H1 (cell line): ENCODE data around the gene ST6GALNAC3. TPM values are rescaled to one million over a fixed set of nuclear protein-coding genes. Genes with fewer than 3 reads are reported as not detected.

ENCODE experiments used
- BRCA1 ChIP-seq: IDR thresholded peaks from 2 replicates; pipeline ENCODE4 v1.6.1; 2012; ENCODE audit warnings: low read depth, low read length, improper control_type of control experiment
- GTF2F1 ChIP-seq: IDR thresholded peaks from 2 replicates; pipeline ENCODE4 v1.6.1; 2012; ENCODE audit warnings: low read depth, low read length, improper control_type of control experiment, borderline replicate concordance
- HDAC2 ChIP-seq, 2 experiments: fragments of 300-600 bp in 1 of 2; sonication (generic) in 1 of 2; IDR thresholded peaks; 2 replicates each; pipeline ENCODE4 v1.6.1; 2011 to 2012; ENCODE audit warnings: low read depth in 2 of 2, low read length in 2 of 2, mild to moderate bottlenecking in 2 of 2, moderate library complexity in 2 of 2, borderline replicate concordance in 1 of 2, inconsistent platforms in 1 of 2
- KDM1A ChIP-seq: fragments of 200-600, 300-600 bp; sonication (generic); IDR thresholded peaks from 2 replicates; pipeline ENCODE4 v1.7.1; 2016; ENCODE audit warnings: mild to moderate bottlenecking, low read length, borderline replicate concordance
- POLR2A ChIP-seq, 2 experiments: IDR thresholded peaks; 1 replicate in 1 of 2; 2 replicates in 1 of 2; pipeline ENCODE4 v1.6.1; 2011; ENCODE audit warnings: low read depth in 2 of 2, low read length in 2 of 2, mild to moderate bottlenecking in 2 of 2; ENCODE audit errors: control extremely low read depth in 1 of 2
- RFX5 ChIP-seq: IDR thresholded peaks from 2 replicates; pipeline ENCODE4 v1.6.1; 2011; ENCODE audit warnings: low read depth, low read length, improper control_type of control experiment, borderline replicate concordance
- SIN3A ChIP-seq, 2 experiments: IDR thresholded peaks in 1 of 2; conservative IDR thresholded peaks in 1 of 2; 2 replicates each; pipeline ENCODE4 v1.6.1; 2011 to 2012; ENCODE audit warnings: low read length in 2 of 2, improper control_type of control experiment in 1 of 2, low read depth in 1 of 2, mild to moderate bottlenecking in 1 of 2
- polyA plus RNA-seq, 7 experiments: library from polyadenylated mRNA; depleted of rRNA in 3 of 7; stranded (reverse) in 5 of 7; unstranded in 2 of 7; fragments of >200 nt in 5 of 7; fragments of 200-250 nt in 2 of 7; gene quantifications; 1 replicate in 5 of 7; 2 replicates in 1 of 7; 4 replicates in 1 of 7; pipeline versions ENCODE4 v1.2.1 to v1.2.3, GENCODE V29; 2011 to 2013; ENCODE audit warnings: missing spikeins in 2 of 7, mixed read lengths in 2 of 7
- total RNA-seq: library from RNA; stranded (reverse); fragmentation: NEBNext Ultra II Directional; extraction: Animal tissue kit (Norgen Biotek cat#: 25700); gene quantifications from 2 replicates; pipeline ENCODE4 v1.2.1, GENCODE V29; 2021
- TF ChIP-seq, protein P1 (sequence below): fragments of 300-600 bp; sonication (generic); IDR thresholded peaks from 2 replicates; pipeline ENCODE4 v1.7.1; 2012; ENCODE audit warnings: low read length, moderate library complexity, mild to moderate bottlenecking, inconsistent platforms; ENCODE audit not compliant: insufficient replicate concordance

The ST6GALNAC3 gene
- total and polyA plus RNA-seq, 2 of the 8 experiments (the other 6 are each of a cell fraction or from before 2014, with no cell fraction given): 4.9 to 19.0 TPM

DNA sequence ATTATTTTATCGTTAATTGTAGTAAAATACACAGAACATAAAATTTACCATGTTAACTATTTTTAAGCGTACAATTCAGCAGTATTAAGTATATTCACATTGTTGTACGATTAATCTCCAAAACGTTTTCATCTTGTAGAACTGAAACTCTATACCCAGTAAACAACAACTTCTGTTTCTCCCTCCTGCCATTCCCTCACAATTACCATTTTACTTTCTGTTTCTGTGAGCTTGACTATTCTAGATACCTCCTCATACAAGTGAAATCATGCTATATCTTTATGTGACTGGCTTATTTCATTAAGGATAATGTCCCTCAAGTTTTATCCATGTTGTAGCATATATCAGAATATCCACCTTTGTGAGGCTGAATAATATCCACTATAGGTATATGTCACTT lies 156.8 kb downstream of the ST6GALNAC3 start (continued):
- TF ChIP-seq, protein P1, sequence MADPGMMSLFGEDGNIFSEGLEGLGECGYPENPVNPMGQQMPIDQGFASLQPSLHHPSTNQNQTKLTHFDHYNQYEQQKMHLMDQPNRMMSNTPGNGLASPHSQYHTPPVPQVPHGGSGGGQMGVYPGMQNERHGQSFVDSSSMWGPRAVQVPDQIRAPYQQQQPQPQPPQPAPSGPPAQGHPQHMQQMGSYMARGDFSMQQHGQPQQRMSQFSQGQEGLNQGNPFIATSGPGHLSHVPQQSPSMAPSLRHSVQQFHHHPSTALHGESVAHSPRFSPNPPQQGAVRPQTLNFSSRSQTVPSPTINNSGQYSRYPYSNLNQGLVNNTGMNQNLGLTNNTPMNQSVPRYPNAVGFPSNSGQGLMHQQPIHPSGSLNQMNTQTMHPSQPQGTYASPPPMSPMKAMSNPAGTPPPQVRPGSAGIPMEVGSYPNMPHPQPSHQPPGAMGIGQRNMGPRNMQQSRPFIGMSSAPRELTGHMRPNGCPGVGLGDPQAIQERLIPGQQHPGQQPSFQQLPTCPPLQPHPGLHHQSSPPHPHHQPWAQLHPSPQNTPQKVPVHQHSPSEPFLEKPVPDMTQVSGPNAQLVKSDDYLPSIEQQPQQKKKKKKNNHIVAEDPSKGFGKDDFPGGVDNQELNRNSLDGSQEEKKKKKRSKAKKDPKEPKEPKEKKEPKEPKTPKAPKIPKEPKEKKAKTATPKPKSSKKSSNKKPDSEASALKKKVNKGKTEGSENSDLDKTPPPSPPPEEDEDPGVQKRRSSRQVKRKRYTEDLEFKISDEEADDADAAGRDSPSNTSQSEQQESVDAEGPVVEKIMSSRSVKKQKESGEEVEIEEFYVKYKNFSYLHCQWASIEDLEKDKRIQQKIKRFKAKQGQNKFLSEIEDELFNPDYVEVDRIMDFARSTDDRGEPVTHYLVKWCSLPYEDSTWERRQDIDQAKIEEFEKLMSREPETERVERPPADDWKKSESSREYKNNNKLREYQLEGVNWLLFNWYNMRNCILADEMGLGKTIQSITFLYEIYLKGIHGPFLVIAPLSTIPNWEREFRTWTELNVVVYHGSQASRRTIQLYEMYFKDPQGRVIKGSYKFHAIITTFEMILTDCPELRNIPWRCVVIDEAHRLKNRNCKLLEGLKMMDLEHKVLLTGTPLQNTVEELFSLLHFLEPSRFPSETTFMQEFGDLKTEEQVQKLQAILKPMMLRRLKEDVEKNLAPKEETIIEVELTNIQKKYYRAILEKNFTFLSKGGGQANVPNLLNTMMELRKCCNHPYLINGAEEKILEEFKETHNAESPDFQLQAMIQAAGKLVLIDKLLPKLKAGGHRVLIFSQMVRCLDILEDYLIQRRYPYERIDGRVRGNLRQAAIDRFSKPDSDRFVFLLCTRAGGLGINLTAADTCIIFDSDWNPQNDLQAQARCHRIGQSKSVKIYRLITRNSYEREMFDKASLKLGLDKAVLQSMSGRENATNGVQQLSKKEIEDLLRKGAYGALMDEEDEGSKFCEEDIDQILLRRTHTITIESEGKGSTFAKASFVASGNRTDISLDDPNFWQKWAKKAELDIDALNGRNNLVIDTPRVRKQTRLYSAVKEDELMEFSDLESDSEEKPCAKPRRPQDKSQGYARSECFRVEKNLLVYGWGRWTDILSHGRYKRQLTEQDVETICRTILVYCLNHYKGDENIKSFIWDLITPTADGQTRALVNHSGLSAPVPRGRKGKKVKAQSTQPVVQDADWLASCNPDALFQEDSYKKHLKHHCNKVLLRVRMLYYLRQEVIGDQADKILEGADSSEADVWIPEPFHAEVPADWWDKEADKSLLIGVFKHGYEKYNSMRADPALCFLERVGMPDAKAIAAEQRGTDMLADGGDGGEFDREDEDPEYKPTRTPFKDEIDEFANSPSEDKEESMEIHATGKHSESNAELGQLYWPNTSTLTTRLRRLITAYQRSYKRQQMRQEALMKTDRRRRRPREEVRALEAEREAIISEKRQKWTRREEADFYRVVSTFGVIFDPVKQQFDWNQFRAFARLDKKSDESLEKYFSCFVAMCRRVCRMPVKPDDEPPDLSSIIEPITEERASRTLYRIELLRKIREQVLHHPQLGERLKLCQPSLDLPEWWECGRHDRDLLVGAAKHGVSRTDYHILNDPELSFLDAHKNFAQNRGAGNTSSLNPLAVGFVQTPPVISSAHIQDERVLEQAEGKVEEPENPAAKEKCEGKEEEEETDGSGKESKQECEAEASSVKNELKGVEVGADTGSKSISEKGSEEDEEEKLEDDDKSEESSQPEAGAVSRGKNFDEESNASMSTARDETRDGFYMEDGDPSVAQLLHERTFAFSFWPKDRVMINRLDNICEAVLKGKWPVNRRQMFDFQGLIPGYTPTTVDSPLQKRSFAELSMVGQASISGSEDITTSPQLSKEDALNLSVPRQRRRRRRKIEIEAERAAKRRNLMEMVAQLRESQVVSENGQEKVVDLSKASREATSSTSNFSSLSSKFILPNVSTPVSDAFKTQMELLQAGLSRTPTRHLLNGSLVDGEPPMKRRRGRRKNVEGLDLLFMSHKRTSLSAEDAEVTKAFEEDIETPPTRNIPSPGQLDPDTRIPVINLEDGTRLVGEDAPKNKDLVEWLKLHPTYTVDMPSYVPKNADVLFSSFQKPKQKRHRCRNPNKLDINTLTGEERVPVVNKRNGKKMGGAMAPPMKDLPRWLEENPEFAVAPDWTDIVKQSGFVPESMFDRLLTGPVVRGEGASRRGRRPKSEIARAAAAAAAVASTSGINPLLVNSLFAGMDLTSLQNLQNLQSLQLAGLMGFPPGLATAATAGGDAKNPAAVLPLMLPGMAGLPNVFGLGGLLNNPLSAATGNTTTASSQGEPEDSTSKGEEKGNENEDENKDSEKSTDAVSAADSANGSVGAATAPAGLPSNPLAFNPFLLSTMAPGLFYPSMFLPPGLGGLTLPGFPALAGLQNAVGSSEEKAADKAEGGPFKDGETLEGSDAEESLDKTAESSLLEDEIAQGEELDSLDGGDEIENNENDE: no peak
- TF ChIP-seq BRCA1 (no peak), SIN3A (conservative IDR thresholded peaks at IDR 0.05 in 1 of 2, IDR thresholded peaks at IDR 0.05 in 1 of 2; ENCODE audit: low read depth in 1 of 2, low read length in 2 of 2) (no peak), HDAC2 (IDR thresholded peaks at IDR 0.05; ENCODE audit: borderline replicate concordance in 1 of 2, low read depth in 2 of 2, low read length in 2 of 2) (no peak), POLR2A (IDR thresholded peaks at IDR 0.05; ENCODE audit: control extremely low read depth in 1 of 2, low read depth in 2 of 2, low read length in 2 of 2) (no peak), RFX5 (no peak), KDM1A (no peak), GTF2F1 (no peak)
- TF ChIP-seq, all 59 proteins: peak for 0
